COLO668 (cell line): ENCODE results near the gene TRIM41.
"Not testable (repeated sequence)": the region's sequence is repeated elsewhere in the genome, so short reads cannot be mapped to it uniquely, and the experiment has no call there.

ENCODE experiments used
- DNase-seq: peaks from one replicate; lab custom pipeline; 2025; ENCODE audit not compliant: unreplicated experiment; lab: John Stamatoyannopoulos, UW

TRIM41 gene

GRCh38 chr5:181192337-181193046 is 30.6 kb upstream of the TRIM41 start:
- DNase-seq, result no peak

GRCh38 chr5:181193656-181194055 is 29.4 kb upstream of the TRIM41 start:
- no peak for DNase-seq

DNA sequence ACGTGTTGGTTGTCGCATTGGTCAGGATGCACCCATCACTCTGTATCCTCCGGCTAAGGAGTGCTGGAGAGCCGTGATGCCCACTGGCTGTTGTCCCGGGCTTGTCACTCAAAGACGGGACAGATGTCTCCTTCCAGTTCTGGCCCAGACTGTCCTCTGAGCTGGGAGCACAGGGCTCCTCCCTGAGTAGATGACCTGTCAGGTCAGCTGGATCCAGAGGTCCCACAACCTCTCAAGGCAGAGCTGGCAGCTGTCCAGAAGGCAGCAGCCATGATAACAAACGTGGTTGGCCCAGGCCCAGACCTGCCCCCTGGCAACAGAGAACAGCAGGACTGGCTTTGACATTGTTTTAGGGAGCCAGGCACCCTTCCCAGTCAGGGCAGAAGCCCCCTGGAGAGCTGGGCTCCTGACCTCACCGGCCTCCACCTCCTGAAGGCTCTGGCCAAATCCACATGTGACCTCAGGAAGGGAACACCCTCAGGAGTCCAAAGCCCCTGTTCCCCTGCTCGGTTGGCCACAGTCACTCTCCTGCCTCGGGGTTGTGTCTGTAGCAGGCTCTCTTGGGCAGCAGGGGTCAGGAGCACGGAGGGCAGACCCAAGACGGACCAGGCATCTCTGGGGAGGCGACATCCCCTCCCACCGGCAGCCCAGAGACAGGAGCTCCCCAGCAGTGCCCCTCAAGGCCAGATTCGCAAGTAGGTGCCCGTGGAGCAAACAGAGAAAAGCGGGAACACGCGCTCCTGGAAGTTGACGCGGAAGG is 28.4 kb upstream of the TRIM41 start:
- DNase-seq, result no peak

- DNase-seq, result no peak
These were observed 27.8 kb upstream of the TRIM41 start for GRCh38 chr5:181195249-181195761.

GRCh38 chr5:181197326-181197951 is 25.6 kb upstream of the TRIM41 start:
- no peak for DNase-seq

DNA sequence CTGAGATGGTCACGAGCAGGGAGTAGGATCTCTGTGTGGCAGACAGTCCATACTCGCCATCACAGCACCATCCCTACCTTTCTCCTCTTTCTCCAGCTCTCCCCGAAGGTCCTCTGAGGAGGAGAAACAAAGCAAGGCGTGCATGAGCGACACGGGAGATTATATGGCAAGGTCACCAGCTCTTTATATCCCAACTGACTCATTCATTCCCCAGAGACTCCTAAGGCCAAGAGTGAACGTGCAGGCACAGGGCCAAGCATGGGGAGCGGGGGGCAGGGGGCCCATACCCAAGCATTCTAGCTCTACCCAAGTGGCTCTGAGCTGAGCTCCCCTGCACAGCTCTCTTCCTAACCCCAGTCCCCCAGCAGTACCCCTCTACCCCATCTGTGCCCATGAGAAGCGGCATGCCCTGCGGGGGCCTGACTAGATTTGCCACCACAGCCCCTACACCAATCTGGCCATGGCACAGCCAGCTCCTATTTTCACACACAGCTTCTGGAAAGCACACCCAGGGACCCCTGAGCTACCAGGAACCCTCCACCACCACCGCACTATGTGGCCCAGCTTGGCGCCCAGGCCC is 24.9 kb upstream of the TRIM41 start:
- DNase-seq, result no peak

DNA sequence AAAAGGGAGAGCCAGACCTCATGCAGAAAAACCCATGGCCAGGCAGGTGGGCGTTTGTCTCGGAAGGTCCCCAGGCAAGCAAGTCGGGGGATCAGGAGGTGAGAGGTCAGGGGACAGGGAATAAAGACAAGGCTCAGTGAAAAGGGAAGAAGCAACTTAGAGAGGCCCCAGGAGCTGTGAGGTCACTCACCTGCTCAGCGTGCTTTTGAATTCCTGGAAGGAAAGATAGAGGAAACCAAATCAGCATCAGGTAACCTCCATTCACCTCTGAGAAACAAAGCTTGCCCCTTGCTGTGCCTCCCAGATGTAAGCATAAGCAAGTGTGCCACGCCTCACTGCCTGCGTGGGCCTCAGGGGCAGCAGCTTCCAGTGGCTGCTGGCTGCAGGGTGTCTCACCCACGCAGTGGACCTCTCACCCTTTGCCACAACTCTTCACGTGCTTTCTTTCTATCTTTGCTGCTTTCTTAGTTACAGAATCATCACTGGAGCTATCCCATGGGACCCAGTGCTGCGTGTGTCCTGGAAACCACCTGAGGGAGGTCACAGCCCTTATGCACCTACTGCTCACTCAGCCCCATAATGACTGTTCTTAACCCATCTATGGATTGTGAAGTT is 24.1 kb upstream of the TRIM41 start:
- DNase-seq, result no peak

GRCh38 chr5:181199881-181200638 is 23.0 kb upstream of the TRIM41 start:
- no peak for DNase-seq

GRCh38 chr5:181200816-181201215 is 22.3 kb upstream of the TRIM41 start:
- no peak for DNase-seq

- no peak for DNase-seq
These were observed 19.9 kb upstream of the TRIM41 start for GRCh38 chr5:181203093-181203711.

- DNase-seq, result no peak
These were observed 19.3 kb upstream of the TRIM41 start for GRCh38 chr5:181203777-181204112.

- no peak for DNase-seq
These were observed 18.8 kb upstream of the TRIM41 start for GRCh38 chr5:181204113-181204825.

DNA sequence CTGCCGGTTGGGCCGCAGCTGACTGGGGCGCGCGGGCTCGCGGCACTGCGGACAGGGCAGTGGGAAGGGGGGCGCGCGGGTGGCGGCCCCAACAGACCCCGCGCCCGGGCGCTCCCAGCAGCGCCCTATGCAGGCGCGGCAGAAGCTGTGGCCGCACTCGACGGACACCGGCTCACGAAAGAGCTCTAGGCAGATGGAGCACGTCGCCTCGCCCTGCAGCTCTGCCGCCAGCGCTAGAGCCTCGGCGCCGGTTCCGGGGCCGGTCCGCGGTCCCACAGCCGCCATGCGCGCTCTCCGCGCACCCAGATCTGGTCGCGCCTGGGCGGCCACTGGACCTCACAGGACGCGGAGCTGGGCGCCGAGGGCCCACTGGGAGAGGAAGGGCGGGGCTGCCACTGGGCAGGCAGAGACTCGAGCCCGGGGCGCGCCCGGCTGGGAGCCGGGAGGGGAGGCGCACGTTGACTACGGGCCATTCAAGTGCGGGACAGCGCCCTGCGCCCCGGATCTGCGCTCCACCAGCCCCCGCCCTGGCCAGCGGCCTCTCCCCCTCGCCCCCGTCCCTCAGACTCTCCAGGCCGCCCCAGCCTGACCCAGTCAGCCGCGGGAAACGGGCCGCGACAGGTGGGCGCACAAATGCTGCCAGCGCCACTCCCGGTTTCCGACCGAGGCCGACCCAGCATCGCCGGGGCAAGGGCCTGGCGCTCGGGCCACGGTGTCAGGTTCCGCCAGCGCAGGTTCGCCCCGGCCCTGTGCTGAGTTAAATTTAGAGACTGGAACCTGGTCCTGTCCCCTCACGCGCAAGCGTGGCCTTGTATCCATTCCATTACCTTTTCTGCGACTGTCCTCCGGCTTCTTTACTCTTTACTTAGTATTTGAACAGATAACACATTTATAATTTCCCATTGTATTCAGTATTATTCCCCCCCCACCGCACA is 18.0 kb upstream of the TRIM41 start, which contains the start of gene TRIM7:
TRIM7 (minus strand) TSS at position 371 of the 935 bp plus-strand sequence; CDS start at position 285, 86 bp downstream.
- DNase-seq, result no peak

DNA sequence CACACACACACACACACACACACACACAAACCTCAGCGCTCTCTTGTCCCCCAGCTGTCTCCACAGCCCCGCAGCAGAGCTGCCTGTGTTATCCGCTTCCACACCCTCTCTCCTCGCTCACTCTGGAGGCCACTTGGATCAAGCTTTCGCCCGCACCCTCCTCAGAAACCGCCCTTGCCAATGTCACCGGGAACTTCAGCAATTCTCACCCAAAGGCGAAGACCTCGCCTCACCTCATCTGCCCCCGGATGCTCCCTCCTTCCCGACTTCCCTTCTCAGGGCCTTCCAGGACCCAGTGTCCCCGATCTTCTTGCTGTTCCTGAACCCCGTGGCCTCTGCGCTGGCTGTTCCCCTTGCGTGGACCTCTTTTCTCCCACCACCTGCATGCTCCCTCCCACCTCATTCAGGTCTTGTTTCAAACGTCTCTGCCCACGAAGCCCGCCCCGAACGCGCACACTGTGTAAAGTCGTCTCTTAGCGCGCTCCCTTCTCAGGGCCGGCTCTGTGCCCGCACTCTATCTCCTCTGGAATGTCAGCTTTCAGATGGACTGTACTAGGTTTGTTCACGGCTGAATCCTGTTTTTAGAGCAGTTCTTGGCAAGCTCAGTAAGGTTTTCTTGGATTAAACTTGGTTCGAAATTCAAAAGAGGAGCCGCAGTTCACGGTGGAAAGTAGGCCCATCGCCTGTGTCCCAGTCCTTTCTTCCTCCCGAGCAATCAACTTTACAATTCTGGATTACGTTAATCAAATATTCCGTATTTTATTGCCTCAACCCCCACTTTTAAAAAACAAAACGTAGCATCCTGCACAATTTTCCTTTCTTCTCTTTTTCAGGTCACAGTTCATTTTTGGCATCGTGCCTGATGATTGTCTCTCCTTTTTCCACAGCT is 17.1 kb upstream of the TRIM41 start:
- no peak for DNase-seq

DNA sequence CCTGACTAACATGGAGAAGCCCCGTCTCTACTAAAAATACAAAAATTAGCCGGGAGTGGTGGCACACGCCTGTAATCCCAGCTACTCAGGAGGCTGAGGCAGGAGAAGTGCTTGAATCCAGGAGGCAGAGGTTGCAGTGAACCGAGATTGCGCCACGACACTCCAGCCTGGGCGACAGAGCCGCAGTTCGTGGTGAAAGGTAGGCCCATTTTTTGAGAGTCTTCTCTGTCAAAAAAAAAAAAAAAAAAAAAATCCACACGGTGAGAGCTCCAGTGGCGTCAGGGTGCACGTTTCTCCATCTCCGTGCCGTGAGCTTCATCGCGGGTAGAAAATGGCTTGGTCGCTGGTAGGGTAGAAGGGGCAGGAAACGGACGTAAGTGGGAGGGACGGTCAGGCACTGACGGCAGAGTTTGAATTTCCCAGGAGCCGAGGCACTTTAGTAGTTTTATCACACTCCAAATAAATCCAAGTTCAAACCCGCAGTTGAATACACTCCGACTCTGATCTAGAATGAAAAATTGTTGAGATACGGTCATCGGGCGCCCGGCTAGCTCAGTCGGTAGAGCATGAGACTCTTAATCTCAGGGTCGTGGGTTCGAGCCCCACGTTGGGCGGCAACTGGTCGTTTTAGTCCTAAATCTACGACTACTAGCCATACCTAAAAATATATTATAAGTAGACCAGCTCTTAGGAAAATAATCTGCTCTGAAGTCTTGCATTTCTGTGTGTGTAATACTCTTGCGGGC is 15.7 kb upstream of the TRIM41 start:
- DNase-seq, result no peak

- no peak for DNase-seq
These were observed 15.2 kb upstream of the TRIM41 start for GRCh38 chr5:181207960-181208253.

GRCh38 chr5:181209006-181209405 is 14.1 kb upstream of the TRIM41 start:
- not testable (repeated sequence) for DNase-seq
